CD14-positive monocyte (primary cell): ENCODE measurements around the gene UBE3D. TPM values are rescaled to one million over a fixed set of nuclear protein-coding genes. Genes with fewer than 3 reads are reported as not detected.

Experiments
- DNase-seq, 3 donors: peaks; one replicate each; pipeline ENCODE4 v3.0.0-alpha.2; 2011 to 2022
- H2AFZ ChIP-seq: 2 replicates; pipeline ENCODE4 v1.6.0; 2012; ENCODE audit warnings: mild to moderate bottlenecking, low read depth, low read length, inconsistent platforms; ENCODE audit not compliant: insufficient read depth, poor library complexity, severe bottlenecking
- H3K27ac ChIP-seq, 2 donors: 1 replicate in 1 of 2; 2 replicates in 1 of 2; pipeline ENCODE4 v1.5.1; 2012 to 2013; ENCODE audit warnings: low read length in 2 of 2, control low read depth in 1 of 2, inconsistent platforms in 1 of 2, low read depth in 1 of 2, mild to moderate bottlenecking in 1 of 2
- H3K27me3 ChIP-seq, 2 donors: one replicate each; pipeline versions ENCODE4 v1.6.0 to v1.6.1; 2011 to 2013; ENCODE audit warnings: low read length in 2 of 2; ENCODE audit not compliant: control insufficient read depth in 2 of 2, insufficient read depth in 2 of 2
- H3K36me3 ChIP-seq, 2 donors: replicated peaks in 1 of 2; 1 replicate in 1 of 2; 2 replicates in 1 of 2; pipeline versions ENCODE4 v1.5.1 to v1.6.1; 2012 to 2013; ENCODE audit warnings: low read length in 2 of 2, control low read depth in 1 of 2, inconsistent platforms in 1 of 2, mild to moderate bottlenecking in 1 of 2; ENCODE audit not compliant: insufficient read depth in 2 of 2, control insufficient read depth in 1 of 2
- H3K4me1 ChIP-seq, 2 donors: 1 replicate in 1 of 2; 2 replicates in 1 of 2; pipeline versions ENCODE4 v1.5.1 to v1.6.1; 2012 to 2013; ENCODE audit warnings: low read length in 2 of 2, control low read depth in 1 of 2, inconsistent platforms in 1 of 2, mild to moderate bottlenecking in 1 of 2, moderate library complexity in 1 of 2; ENCODE audit not compliant: insufficient read depth in 2 of 2, control insufficient read depth in 1 of 2
- H3K4me2 ChIP-seq: replicated peaks from 2 replicates; pipeline ENCODE3; 2012; ENCODE audit warnings: low read length, moderate library complexity, mild to moderate bottlenecking; ENCODE audit not compliant: poor library complexity, severe bottlenecking; ENCODE audit errors: extremely low read depth
- H3K4me3 ChIP-seq, 3 experiments: fragments of 200-600 bp in 1 of 3; sonication (generic) in 1 of 3; replicated peaks in 1 of 3; 1 replicate in 2 of 3; 2 replicates in 1 of 3; pipeline ENCODE4 v1.5.1; 2011 to 2013; ENCODE audit warnings: low read length in 3 of 3, mild to moderate bottlenecking in 3 of 3, control low read depth in 2 of 3, low read depth in 2 of 3, inconsistent platforms in 1 of 3, moderate library complexity in 1 of 3
- H3K79me2 ChIP-seq: 2 replicates; pipeline ENCODE4 v1.6.0; 2012; ENCODE audit warnings: mild to moderate bottlenecking, control low read depth, inconsistent platforms, low read length, moderate library complexity; ENCODE audit not compliant: insufficient read depth
- H3K9ac ChIP-seq: 2 replicates; pipeline ENCODE4 v1.6.0; 2017; ENCODE audit warnings: low read length, mild to moderate bottlenecking; ENCODE audit not compliant: insufficient read depth, poor library complexity, severe bottlenecking
- H3K9me3 ChIP-seq, 2 donors: replicated peaks in 1 of 2; 1 replicate in 1 of 2; 2 replicates in 1 of 2; pipeline versions ENCODE4 v1.5.1 to v1.6.1; 2012 to 2013; ENCODE audit warnings: low read length in 2 of 2, control low read depth in 1 of 2; ENCODE audit not compliant: control insufficient read depth in 1 of 2, insufficient read depth in 1 of 2
- H4K20me1 ChIP-seq: 2 replicates; pipeline ENCODE4 v1.6.0; 2012; ENCODE audit warnings: mild to moderate bottlenecking, low read length, control low read depth, moderate library complexity; ENCODE audit not compliant: insufficient read depth
- H3K27ac Mint-ChIP-seq, 7 donors: one replicate each; pipeline ENCODE4 v1.8.0; 2020; ENCODE audit warnings: mild to moderate bottlenecking in 7 of 7, mixed read lengths in 7 of 7, moderate library complexity in 6 of 7, inconsistent platforms in 2 of 7
- H3K27me3 Mint-ChIP-seq, 3 donors: one replicate each; pipeline ENCODE4 v1.8.0; 2021 to 2022; ENCODE audit warnings: low read depth in 3 of 3, mild to moderate bottlenecking in 3 of 3, mixed read lengths in 3 of 3, moderate library complexity in 3 of 3, inconsistent platforms in 1 of 3
- H3K36me3 Mint-ChIP-seq, 2 donors: one replicate each; pipeline ENCODE4 v1.8.0; 2020; ENCODE audit warnings: mixed read lengths in 2 of 2, inconsistent platforms in 1 of 2, mild to moderate bottlenecking in 1 of 2
- H3K4me1 Mint-ChIP-seq: one replicate; pipeline ENCODE4 v1.8.0; 2020; ENCODE audit warnings: mild to moderate bottlenecking, mixed read lengths
- H3K4me3 Mint-ChIP-seq, 2 donors: one replicate each; pipeline ENCODE4 v1.8.0; 2020; ENCODE audit warnings: mild to moderate bottlenecking in 2 of 2, mixed read lengths in 2 of 2, moderate library complexity in 1 of 2
- H3K9me3 Mint-ChIP-seq, 7 donors: one replicate each; pipeline ENCODE4 v1.8.0; 2020 to 2022; ENCODE audit warnings: mixed read lengths in 7 of 7, mild to moderate bottlenecking in 6 of 7, moderate library complexity in 6 of 7, inconsistent platforms in 2 of 7
- WGBS: methylation state at CpG from one replicate; pipeline ENCODE4 v1.1.5; 2013; ENCODE audit warnings: missing lambda C conversion rate; ENCODE audit not compliant: insufficient coverage; 5-methylcytosine and 5-hydroxymethylcytosine counted together
- intact Hi-C, 2 donors: fragments of 100-400 bp; cut with micrococcal nuclease; formaldehyde crosslinking; loops; one replicate each; pipeline versions ENCODE4 v1.15.0 to v1.15.1; 2023
- polyA plus RNA-seq, 3 donors: library from polyadenylated mRNA; depleted of rRNA in 1 of 3; unstranded in 2 of 3; stranded (reverse) in 1 of 3; fragments of 300-500 nt in 2 of 3; fragments of >200 nt in 1 of 3; fragmentation: Illumina TruSeq in 2 of 3; gene quantifications; 1 replicate in 2 of 3; 2 replicates in 1 of 3; pipeline ENCODE4 v1.2.3, GENCODE V29; 2012 to 2021
- TF ChIP-seq, protein P1 (sequence below): fragments of 200-600 bp; IDR thresholded peaks from one replicate; pipeline ENCODE4 v1.8.0; 2022; ENCODE audit warnings: antibody characterized with exemption, mild to moderate bottlenecking

The UBE3D gene
- polyA plus RNA-seq, 3 donors: 0.61 to 1.7 (median 1.1) TPM

DNA sequence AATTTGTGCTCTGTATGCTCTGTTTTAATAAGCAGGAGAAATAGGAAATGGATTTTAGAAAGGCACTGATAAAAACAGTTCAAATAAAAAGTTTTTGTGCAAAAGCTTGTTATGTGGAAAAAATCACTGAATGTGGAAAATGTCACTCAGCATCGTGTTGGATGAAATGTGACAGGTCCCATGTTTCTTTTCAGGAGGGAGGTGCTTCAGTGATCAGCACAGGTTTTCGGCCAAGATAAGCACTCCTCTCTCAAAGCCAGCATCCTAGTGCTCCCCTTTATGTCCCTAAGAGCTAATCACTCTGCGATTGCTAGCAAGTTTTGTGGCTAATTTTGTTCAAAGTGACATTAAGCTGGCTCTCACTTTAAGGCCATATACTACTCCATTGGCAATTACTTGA is 12.0 kb downstream of the UBE3D start:
- Mint-ChIP-seq H3K27me3 (peaks cover 0 to 2% (median 0%) of the 10 kb centered on the region in 3 donors), H3K4me1 (peaks cover 2% of the 10 kb centered on the region), H3K4me3 (no peak overlapping the region), H3K36me3 (peaks cover 5 to 15% of the 10 kb centered on the region in 2 donors), H3K27ac (no peak overlapping the region), H3K9me3 (no peaks in the 10 kb centered on the region)
- TF ChIP-seq, protein P1, sequence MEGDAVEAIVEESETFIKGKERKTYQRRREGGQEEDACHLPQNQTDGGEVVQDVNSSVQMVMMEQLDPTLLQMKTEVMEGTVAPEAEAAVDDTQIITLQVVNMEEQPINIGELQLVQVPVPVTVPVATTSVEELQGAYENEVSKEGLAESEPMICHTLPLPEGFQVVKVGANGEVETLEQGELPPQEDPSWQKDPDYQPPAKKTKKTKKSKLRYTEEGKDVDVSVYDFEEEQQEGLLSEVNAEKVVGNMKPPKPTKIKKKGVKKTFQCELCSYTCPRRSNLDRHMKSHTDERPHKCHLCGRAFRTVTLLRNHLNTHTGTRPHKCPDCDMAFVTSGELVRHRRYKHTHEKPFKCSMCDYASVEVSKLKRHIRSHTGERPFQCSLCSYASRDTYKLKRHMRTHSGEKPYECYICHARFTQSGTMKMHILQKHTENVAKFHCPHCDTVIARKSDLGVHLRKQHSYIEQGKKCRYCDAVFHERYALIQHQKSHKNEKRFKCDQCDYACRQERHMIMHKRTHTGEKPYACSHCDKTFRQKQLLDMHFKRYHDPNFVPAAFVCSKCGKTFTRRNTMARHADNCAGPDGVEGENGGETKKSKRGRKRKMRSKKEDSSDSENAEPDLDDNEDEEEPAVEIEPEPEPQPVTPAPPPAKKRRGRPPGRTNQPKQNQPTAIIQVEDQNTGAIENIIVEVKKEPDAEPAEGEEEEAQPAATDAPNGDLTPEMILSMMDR: no peak
- H3K4me1 ChIP-seq: no peaks in the 10 kb centered on the region
- no peaks in the 10 kb centered on the region for H3K79me2 ChIP-seq
- H3K4me2 ChIP-seq: no peak overlapping the region
- no peak for DNase-seq
- no peaks in the 10 kb centered on the region for H3K27me3 ChIP-seq
- H3K36me3 ChIP-seq: peaks cover 0 to 5% of the 10 kb centered on the region in 2 donors
- WGBS: no CpG with 5 or more reads among the region's 3 CpGs
- H3K27ac ChIP-seq: no peak overlapping the region
- no peaks in the 10 kb centered on the region for H3K9me3 ChIP-seq
- no peak overlapping the region for H3K4me3 ChIP-seq
- H4K20me1 ChIP-seq: no peaks in the 10 kb centered on the region
- no peak overlapping the region for H2AFZ ChIP-seq
- intact Hi-C loops: no loop called here
- no peak overlapping the region for H3K9ac ChIP-seq

DNA sequence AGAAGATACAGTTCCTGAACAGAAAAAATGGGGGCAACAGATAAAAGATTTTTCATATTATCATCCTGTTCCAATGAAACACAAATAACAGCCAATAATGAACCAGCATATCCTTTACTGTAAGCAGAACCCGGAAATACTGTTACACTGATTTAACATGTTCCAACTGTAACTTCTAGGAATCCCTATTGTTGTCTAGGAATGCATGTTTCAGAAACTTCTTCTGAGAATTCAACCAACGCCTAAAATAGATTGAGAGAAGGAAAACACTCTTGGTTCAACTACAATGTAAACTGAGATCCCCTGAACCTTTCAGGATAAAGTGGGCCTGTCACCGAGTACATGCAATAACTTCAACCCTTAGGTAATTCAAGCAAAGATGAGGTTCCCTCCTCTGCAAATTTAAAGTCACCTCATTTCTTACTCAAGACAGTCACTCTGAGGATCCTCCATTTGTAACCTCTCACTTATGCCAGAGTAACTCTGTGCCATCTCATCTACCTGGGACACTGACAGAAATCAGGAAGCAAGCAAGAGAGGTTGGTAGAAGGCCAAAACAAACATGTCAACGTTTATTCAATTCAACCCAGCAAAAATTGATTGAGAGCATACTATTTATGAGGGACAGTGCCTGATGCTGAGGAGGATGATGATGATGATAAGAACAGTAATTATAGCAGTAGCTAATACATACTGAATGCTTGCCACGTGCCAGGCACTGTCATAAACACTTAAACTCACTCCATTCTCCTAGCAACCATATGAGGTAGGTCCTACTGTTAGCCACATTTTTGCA is 14.1 kb downstream of the UBE3D start:
- Histone ChIP-seq H3K9ac (no peak overlapping the region), H3K9me3 (no peaks in the 10 kb centered on the region), H4K20me1 (no peaks in the 10 kb centered on the region), H3K27ac (no peak overlapping the region), H3K4me1 (no peaks in the 10 kb centered on the region), H2AFZ (no peak overlapping the region), H3K27me3 (no peaks in the 10 kb centered on the region), H3K4me2 (no peak overlapping the region), H3K36me3 (peaks cover 0 to 3% of the 10 kb centered on the region in 2 donors), H3K4me3 (no peak overlapping the region), H3K79me2 (no peaks in the 10 kb centered on the region)
- intact Hi-C loops: no loop called here
- DNase-seq: no peak
- Mint-ChIP-seq H3K27ac (no peak overlapping the region), H3K9me3 (no peaks in the 10 kb centered on the region), H3K4me1 (peaks cover 2% of the 10 kb centered on the region), H3K4me3 (no peak overlapping the region), H3K36me3 (peaks cover 4 to 12% of the 10 kb centered on the region in 2 donors), H3K27me3 (peaks cover 0 to 2% (median 0%) of the 10 kb centered on the region in 3 donors)
- WGBS: no CpG with 5 or more reads among the region's 5 CpGs
- TF ChIP-seq, protein P1: no peak
